WTC11 (cell line): ENCODE results near the gene PPM1D. TPM values are rescaled to one million over a fixed set of nuclear protein-coding genes. Genes with fewer than 3 reads are reported as not detected.

ENCODE experiments used
- ATAC-seq: fragments of 200-7000 bp; cut with Tn5 transposase; 2 replicates; pipeline ENCODE4 v1.10.0; 2021; ENCODE audit warnings: mild to moderate bottlenecking, moderate library complexity
- CTCF ChIA-PET: fragments of 300-600 bp; sonication (Branson Sonifier 250); formaldehyde crosslinking; loops from one replicate; lab custom pipeline; 2021; ENCODE audit warnings: antibody characterized with exemption; lab: Charles Lee
- POLR2A ChIA-PET: fragments of 350-600 bp; sonication (Branson Sonifier 250); formaldehyde crosslinking; loops from one replicate; lab custom pipeline; 2021; ENCODE audit warnings: antibody characterized with exemption; lab: Charles Lee
- DNase-seq: peaks from one replicate; pipeline ENCODE4 v3.0.0; 2021; ENCODE audit warnings: low spot score
- H3K27ac Mint-ChIP-seq: 2 replicates; pipeline ENCODE4 v1.8.0; 2021; ENCODE audit warnings: mixed read lengths
- H3K27me3 Mint-ChIP-seq: 2 replicates; pipeline ENCODE4 v1.8.0; 2021; ENCODE audit warnings: low read depth, mild to moderate bottlenecking, moderate library complexity, mixed read lengths
- H3K36me3 Mint-ChIP-seq: 2 replicates; pipeline ENCODE4 v1.8.0; 2021; ENCODE audit warnings: mixed read lengths
- H3K4me1 Mint-ChIP-seq: 2 replicates; pipeline ENCODE4 v1.8.0; 2022; ENCODE audit warnings: mixed read lengths
- H3K4me3 Mint-ChIP-seq: 2 replicates; pipeline ENCODE4 v1.8.0; 2021; ENCODE audit warnings: mild to moderate bottlenecking, moderate library complexity, mixed read lengths
- H3K9me3 Mint-ChIP-seq: 2 replicates; pipeline ENCODE4 v1.8.0; 2021; ENCODE audit warnings: mixed read lengths
- ATF6 ChIP-seq: sonication (generic); formaldehyde crosslinking; IDR thresholded peaks from 2 replicates; pipeline ENCODE4 v1.8.1; 2023; ENCODE audit warnings: mild to moderate bottlenecking, missing genetic modification reagents
- CDX4 ChIP-seq: fragments of 250-450 bp; sonication (Bioruptor Pico); IDR thresholded peaks from 2 replicates; pipeline ENCODE4 v1.9.0; 2021; ENCODE audit warnings: moderate library complexity, mild to moderate bottlenecking, inconsistent platforms, borderline replicate concordance
- CREM ChIP-seq: sonication (generic); formaldehyde crosslinking; IDR thresholded peaks from 2 replicates; pipeline ENCODE4 v1.8.1; 2022; ENCODE audit warnings: mild to moderate bottlenecking, missing genetic modification reagents, moderate library complexity
- GABPB1 ChIP-seq: sonication (generic); formaldehyde crosslinking; IDR thresholded peaks from 2 replicates; pipeline ENCODE4 v1.8.1; 2023; ENCODE audit warnings: mild to moderate bottlenecking, missing genetic modification reagents
- MLX ChIP-seq: sonication (generic); formaldehyde crosslinking; IDR thresholded peaks from 2 replicates; pipeline ENCODE4 v1.8.1; 2023; ENCODE audit warnings: mild to moderate bottlenecking, missing genetic modification reagents, moderate library complexity
- MXD4 ChIP-seq: fragments of 250-450 bp; sonication (Bioruptor Pico); IDR thresholded peaks from 2 replicates; pipeline ENCODE4 v1.8.0; 2021; ENCODE audit warnings: mild to moderate bottlenecking, moderate library complexity, borderline replicate concordance
- MYBL2 ChIP-seq: sonication (generic); formaldehyde crosslinking; IDR thresholded peaks from 2 replicates; pipeline ENCODE4 v1.8.1; 2023; ENCODE audit warnings: mild to moderate bottlenecking, moderate library complexity, missing genetic modification reagents
- NFATC4 ChIP-seq: fragments of 250-450 bp; sonication (Bioruptor Pico); IDR thresholded peaks from 2 replicates; pipeline ENCODE4 v1.9.0; 2021; ENCODE audit warnings: mild to moderate bottlenecking
- NR2C2 ChIP-seq: sonication (generic); formaldehyde crosslinking; IDR thresholded peaks from 2 replicates; pipeline ENCODE4 v1.8.0; 2022; ENCODE audit warnings: mild to moderate bottlenecking, missing genetic modification reagents
- PRRX2 ChIP-seq: fragments of 250-450 bp; sonication (Bioruptor Pico); IDR thresholded peaks from 2 replicates; pipeline ENCODE4 v1.8.0; 2021; ENCODE audit warnings: mild to moderate bottlenecking
- RORB ChIP-seq: fragments of 250-450 bp; sonication (Bioruptor Pico); IDR thresholded peaks from 2 replicates; pipeline ENCODE4 v1.9.0; 2021; ENCODE audit warnings: mild to moderate bottlenecking
- SMAD3 ChIP-seq: sonication (generic); formaldehyde crosslinking; IDR thresholded peaks from 2 replicates; pipeline ENCODE4 v1.8.0; 2022; ENCODE audit warnings: missing genetic modification reagents, mild to moderate bottlenecking, borderline replicate concordance
- SP1 ChIP-seq: sonication (generic); formaldehyde crosslinking; conservative IDR thresholded peaks from 2 replicates; pipeline ENCODE4 v1.8.1; 2022; ENCODE audit warnings: missing genetic modification reagents
- TEAD1 ChIP-seq: sonication (generic); formaldehyde crosslinking; IDR thresholded peaks from 2 replicates; pipeline ENCODE4 v1.8.0; 2022; ENCODE audit warnings: mild to moderate bottlenecking, missing genetic modification reagents
- USF2 ChIP-seq: sonication (generic); formaldehyde crosslinking; IDR thresholded peaks from 2 replicates; pipeline ENCODE4 v1.8.1; 2023; ENCODE audit warnings: mild to moderate bottlenecking, missing genetic modification reagents, moderate library complexity
- ZBTB21 ChIP-seq: sonication (generic); formaldehyde crosslinking; IDR thresholded peaks from 2 replicates; pipeline ENCODE4 v1.8.1; 2023; ENCODE audit warnings: mild to moderate bottlenecking, missing genetic modification reagents, borderline replicate concordance
- ZNF121 ChIP-seq: sonication (generic); formaldehyde crosslinking; IDR thresholded peaks from 2 replicates; pipeline ENCODE4 v1.8.0; 2023; ENCODE audit warnings: missing genetic modification reagents
- ZNF138 ChIP-seq: sonication (generic); formaldehyde crosslinking; conservative IDR thresholded peaks from 2 replicates; pipeline ENCODE4 v1.8.1; 2022; ENCODE audit warnings: mild to moderate bottlenecking, moderate library complexity, missing genetic modification reagents
- ZNF317 ChIP-seq: sonication (generic); formaldehyde crosslinking; IDR thresholded peaks from 2 replicates; pipeline ENCODE4 v1.8.1; 2023; ENCODE audit warnings: low read depth, mild to moderate bottlenecking, moderate library complexity, missing genetic modification reagents, borderline replicate concordance
- ZNF512 ChIP-seq: sonication (generic); formaldehyde crosslinking; IDR thresholded peaks from 2 replicates; pipeline ENCODE4 v1.8.1; 2022; ENCODE audit warnings: missing genetic modification reagents, borderline replicate concordance
- total RNA-seq: library from RNA; stranded (reverse); gene quantifications from 3 replicates; pipeline ENCODE4 v1.2.3, GENCODE V29; 2021
- TF ChIP-seq, protein P1 (sequence below): fragments of 250-450 bp; sonication (Bioruptor Pico); IDR thresholded peaks from 2 replicates; pipeline ENCODE4 v1.9.0; 2021; ENCODE audit warnings: mild to moderate bottlenecking
- TF ChIP-seq, protein P2 (sequence below): fragments of 250-450 bp; sonication (Bioruptor Pico); IDR thresholded peaks from 2 replicates; pipeline ENCODE4 v2.1.2; 2022; ENCODE audit warnings: mild to moderate bottlenecking, moderate library complexity

Gene PPM1D
- total RNA-seq, 1 experiment from 2014 or later = 20.4 TPM

DNA sequence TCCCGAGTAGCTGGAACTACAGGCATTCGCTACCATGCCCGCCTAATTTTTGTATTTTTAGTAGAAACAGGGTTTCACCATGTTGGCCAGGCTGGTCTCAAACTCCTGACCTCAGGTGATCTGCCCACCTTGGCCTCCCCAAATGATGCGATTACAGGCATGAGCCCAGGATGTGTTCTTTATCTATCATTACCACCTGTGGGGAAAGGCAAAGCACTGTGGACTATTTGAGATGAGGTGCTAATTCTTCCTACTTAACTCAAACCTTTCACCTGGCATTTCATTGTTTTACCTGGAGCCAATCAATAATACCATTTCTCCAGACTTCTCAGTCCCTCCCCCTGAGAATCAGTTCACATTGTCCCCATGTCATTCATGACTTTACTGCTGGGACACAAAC, 20.4 kb upstream of the PPM1D start:
- Mint-ChIP-seq H3K27me3 (no peaks in the 10 kb centered on the region), H3K4me1 (peaks cover 12% of the 10 kb centered on the region), H3K9me3 (peaks cover 8% of the 10 kb centered on the region), H3K36me3 (no peaks in the 10 kb centered on the region; the same call in none of the 2 replicates), H3K27ac (no peak overlapping the region), H3K4me3 (no peak overlapping the region)
- POLR2A ChIA-PET = no interaction called here
- ATAC-seq (no peak), DNase-seq (no peak)
- TF ChIP-seq CDX4 (CRISPR knock-in tag) (no peak), SP1 (CRISPR knock-in tag) (no peak), MLX (CRISPR knock-in tag) (no peak), ATF6 (CRISPR knock-in tag) (no peak), RORB (CRISPR knock-in tag) (no peak), NFATC4 (CRISPR knock-in tag) (no peak), ZNF138 (CRISPR knock-in tag) (no peak), TEAD1 (CRISPR knock-in tag) (no peak), MXD4 (no peak)
- CTCF ChIA-PET = interaction anchor here (1.0 kb wide), 1 partner anchor 61 kb away, joined by 3 read pairs; no protein-coding TSS in a partner anchor

DNA sequence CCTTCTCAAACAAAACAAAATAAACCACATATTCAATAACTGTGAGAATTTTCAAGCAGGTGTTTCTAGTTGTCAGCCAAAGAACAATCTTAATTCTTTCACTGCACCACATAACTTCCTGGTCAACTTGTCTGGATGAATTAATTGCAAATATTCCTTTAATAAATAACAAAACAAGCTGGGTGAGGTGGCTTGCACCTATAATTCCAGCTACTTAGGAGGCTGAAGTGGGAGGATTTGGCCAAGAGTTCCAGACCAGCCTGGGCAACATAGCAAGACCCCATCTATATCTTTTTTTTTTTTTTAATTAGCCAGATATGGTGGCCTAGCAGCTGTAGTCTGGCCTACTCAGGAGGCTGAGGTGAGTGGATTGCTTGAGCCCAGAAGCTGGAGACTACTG, 17.0 kb upstream of the PPM1D start:
- DNase-seq (no peak), ATAC-seq (no peak)
- Mint-ChIP-seq H3K9me3 (no peaks in the 10 kb centered on the region), H3K4me3 (no peak overlapping the region), H3K27ac (no peak overlapping the region), H3K4me1 (peaks cover 4% of the 10 kb centered on the region; the same call in 1 of the 2 replicates), H3K27me3 (no peaks in the 10 kb centered on the region), H3K36me3 (no peaks in the 10 kb centered on the region)
- TF ChIP-seq ZBTB21 (CRISPR knock-in tag) = no peak
- peak; percentile 23; the same call in 1 of the 2 replicates for TF ChIP-seq ZNF121 (CRISPR knock-in tag)
- POLR2A ChIA-PET = no interaction called here
- CTCF ChIA-PET = interaction anchor here (2.6 kb wide), 1 partner anchor 13 kb away, joined by 10 read pairs; no protein-coding TSS in a partner anchor

DNA sequence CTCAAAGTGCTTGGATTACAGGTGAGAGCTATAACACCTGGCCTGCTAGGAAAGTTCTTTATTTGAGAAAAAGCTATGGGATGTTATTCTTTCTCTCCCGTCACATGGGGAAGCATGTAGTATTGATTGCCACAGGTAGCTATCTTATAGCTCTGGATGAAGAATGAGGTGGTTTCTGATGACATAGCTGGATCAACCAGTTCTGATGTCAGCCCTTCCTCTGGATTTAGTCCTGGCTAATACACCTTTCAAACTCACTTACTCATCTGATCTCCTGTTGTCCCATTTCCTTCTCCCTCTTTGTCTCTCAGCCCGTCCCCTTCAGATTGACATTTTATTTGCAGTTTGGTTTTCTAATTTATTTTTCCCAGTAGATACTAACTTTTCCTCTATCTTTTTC, 14.1 kb upstream of the PPM1D start:
- Mint-ChIP-seq H3K4me1 (peaks cover 2% of the 10 kb centered on the region; the same call in 1 of the 2 replicates), H3K4me3 (no peak overlapping the region), H3K27me3 (no peaks in the 10 kb centered on the region; the same call in 1 of the 2 replicates)
- TF ChIP-seq NR2C2 (CRISPR knock-in tag) = no peak
- no peak for TF ChIP-seq ZNF512 (CRISPR knock-in tag)
- no peak for TF ChIP-seq MYBL2 (CRISPR knock-in tag)
- TF ChIP-seq GABPB1 (CRISPR knock-in tag) = no peak
- TF ChIP-seq, protein P1, sequence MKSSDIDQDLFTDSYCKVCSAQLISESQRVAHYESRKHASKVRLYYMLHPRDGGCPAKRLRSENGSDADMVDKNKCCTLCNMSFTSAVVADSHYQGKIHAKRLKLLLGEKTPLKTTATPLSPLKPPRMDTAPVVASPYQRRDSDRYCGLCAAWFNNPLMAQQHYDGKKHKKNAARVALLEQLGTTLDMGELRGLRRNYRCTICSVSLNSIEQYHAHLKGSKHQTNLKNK (CRISPR knock-in tag) = no peak
- TF ChIP-seq, protein P2, sequence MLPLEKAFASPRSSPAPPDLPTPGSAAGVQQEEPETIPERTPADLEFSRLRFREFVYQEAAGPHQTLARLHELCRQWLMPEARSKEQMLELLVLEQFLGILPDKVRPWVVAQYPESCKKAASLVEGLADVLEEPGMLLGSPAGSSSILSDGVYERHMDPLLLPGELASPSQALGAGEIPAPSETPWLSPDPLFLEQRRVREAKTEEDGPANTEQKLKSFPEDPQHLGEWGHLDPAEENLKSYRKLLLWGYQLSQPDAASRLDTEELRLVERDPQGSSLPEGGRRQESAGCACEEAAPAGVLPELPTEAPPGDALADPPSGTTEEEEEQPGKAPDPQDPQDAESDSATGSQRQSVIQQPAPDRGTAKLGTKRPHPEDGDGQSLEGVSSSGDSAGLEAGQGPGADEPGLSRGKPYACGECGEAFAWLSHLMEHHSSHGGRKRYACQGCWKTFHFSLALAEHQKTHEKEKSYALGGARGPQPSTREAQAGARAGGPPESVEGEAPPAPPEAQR (CRISPR knock-in tag) = no peak
- TF ChIP-seq SMAD3 (CRISPR knock-in tag) = no peak
- TF ChIP-seq USF2 (CRISPR knock-in tag) = no peak
- no peak for TF ChIP-seq PRRX2 (CRISPR knock-in tag)
- TF ChIP-seq ZNF317 (CRISPR knock-in tag) = no peak
- no peak for TF ChIP-seq CREM (CRISPR knock-in tag)
- no peak for TF ChIP-seq MXD4

More for the DNA sequence above, 14.1 kb upstream of the PPM1D start:
- ChIA-PET POLR2A (interaction anchor here (1.6 kb wide), 1 partner anchor 14 kb away, joined by 3 read pairs; the partner anchor contains the start of gene PPM1D), CTCF (interaction anchor here (0.5 to 1.9 kb wide), 8 partner anchors 9 to 165 kb away, joined by 3 to 16 read pairs (median 5); partner anchors contain the start of gene PPM1D)
- H3K36me3 Mint-ChIP-seq = no peaks in the 10 kb centered on the region
- DNase-seq = no peak
- ATAC-seq = no peak
- no peak overlapping the region for H3K27ac Mint-ChIP-seq
- no peaks in the 10 kb centered on the region for H3K9me3 Mint-ChIP-seq
